Body of pancreas (tissue), 4 donors: Measurements from ENCODE around the gene GRIK4.

ENCODE experiments used
- CTCF ChIP-seq, 7 experiments: fragments of 450-650 bp in 4 of 7; fragments of 200-600 bp in 3 of 7; sonication (generic) in 3 of 7; IDR thresholded peaks; one replicate each; pipeline ENCODE4 v1.5.1; 2016 to 2019; ENCODE audit warnings: antibody characterized with exemption in 7 of 7
- POLR2A ChIP-seq, 3 donors: fragments of 450-650 bp; IDR thresholded peaks; one replicate each; pipeline ENCODE4 v1.6.1; 2016; ENCODE audit warnings: antibody characterized with exemption in 3 of 3, mild to moderate bottlenecking in 2 of 3

GRCh38 chr11:120750647-120751549 lies 239.3 kb downstream of the GRIK4 start:
- TF ChIP-seq POLR2A (IDR thresholded peaks at IDR 0.05), result no peak
- TF ChIP-seq CTCF (IDR thresholded peaks at IDR 0.05), result no peak
